MM.1S (cell line): ENCODE data around the gene EPM2A.

Experiments
- DNase-seq: peaks from one replicate; pipeline ENCODE4 v3.0.0-alpha.2; 2015
- H2AFZ ChIP-seq: fragments of 300-600 bp; sonication (generic); 2 replicates; pipeline ENCODE4 v1.6.0; 2016; ENCODE audit warnings: antibody characterized with exemption, low read length
- H3F3A ChIP-seq: fragments of 300-600 bp; sonication (generic); 2 replicates; pipeline ENCODE4 v1.6.1; 2016; ENCODE audit warnings: mild to moderate bottlenecking, antibody characterized with exemption, low read length, moderate library complexity, mixed read lengths; ENCODE audit not compliant: insufficient read depth
- H3K27ac ChIP-seq: fragments of 300-600 bp; sonication (generic); 2 replicates; pipeline ENCODE4 v1.5.1; 2016; ENCODE audit warnings: mild to moderate bottlenecking, low read length
- H3K27me3 ChIP-seq: fragments of 300-600 bp; sonication (generic); replicated peaks from 2 replicates; pipeline ENCODE4 v1.6.0; 2016; ENCODE audit warnings: low read length; ENCODE audit not compliant: insufficient read depth
- H3K36me3 ChIP-seq: fragments of 300-600 bp; sonication (generic); replicated peaks from 2 replicates; pipeline ENCODE4 v1.6.1; 2016; ENCODE audit warnings: mild to moderate bottlenecking, low read length, mixed read lengths; ENCODE audit not compliant: insufficient read depth
- H3K4me1 ChIP-seq: fragments of 300-600 bp; sonication (generic); 2 replicates; pipeline ENCODE4 v1.6.1; 2016; ENCODE audit warnings: low read length, mixed read lengths
- H3K4me2 ChIP-seq: fragments of 300-600 bp; sonication (generic); 2 replicates; pipeline ENCODE4 v1.6.0; 2016; ENCODE audit warnings: low read depth, low read length
- H3K4me3 ChIP-seq: fragments of 300-600 bp; sonication (generic); 2 replicates; pipeline ENCODE4 v1.5.1; 2016; ENCODE audit warnings: low read length, mixed read lengths
- H3K79me2 ChIP-seq: fragments of 300-600 bp; sonication (generic); 2 replicates; pipeline ENCODE4 v1.6.1; 2016; ENCODE audit warnings: mixed run types, low read length, mixed read lengths
- H3K9ac ChIP-seq: fragments of 300-600 bp; sonication (generic); 2 replicates; pipeline ENCODE4 v1.6.1; 2016; ENCODE audit warnings: low read length, mixed read lengths
- H3K9me2 ChIP-seq: fragments of 300-600 bp; sonication (generic); replicated peaks from 2 replicates; pipeline ENCODE4 v1.6.1; 2016; ENCODE audit warnings: mild to moderate bottlenecking, low read length, mixed read lengths; ENCODE audit not compliant: insufficient read depth
- H3K9me3 ChIP-seq: fragments of 300-600 bp; sonication (generic); replicated peaks from 2 replicates; pipeline ENCODE4 v1.6.1; 2016; ENCODE audit warnings: mild to moderate bottlenecking, low read length, mixed read lengths; ENCODE audit not compliant: insufficient read depth
- H4K20me1 ChIP-seq: fragments of 300-600 bp; sonication (generic); 2 replicates; pipeline ENCODE4 v1.6.1; 2016; ENCODE audit warnings: mild to moderate bottlenecking, low read length, moderate library complexity, mixed read lengths; ENCODE audit not compliant: insufficient read depth
- CTCF ChIP-seq: fragments of 300-600 bp; sonication (generic); IDR thresholded peaks from 2 replicates; pipeline ENCODE4 v1.5.1; 2016; ENCODE audit warnings: antibody characterized with exemption, low read length, mixed read lengths
- EZH2 ChIP-seq: fragments of 300-600 bp; sonication (generic); optimal IDR thresholded peaks from 2 replicates; pipeline ENCODE3; 2017; ENCODE audit warnings: low read depth, mild to moderate bottlenecking, antibody characterized with exemption, low read length, mixed read lengths
- EZH2phosphoT487 ChIP-seq: fragments of 300-600 bp; sonication (generic); IDR thresholded peaks from 2 replicates; pipeline ENCODE4 v1.6.1; 2018; ENCODE audit warnings: antibody characterized with exemption, low read length

The EPM2A gene

GRCh38 chr6:145669627-145670034 lies 65.7 kb downstream of the EPM2A start:
- H3F3A ChIP-seq, result no peaks in the 10 kb centered on the region
- H2AFZ ChIP-seq, result no peak overlapping the region
- no peaks in the 10 kb centered on the region for H3K27me3 ChIP-seq
- no peak overlapping the region for H3K4me2 ChIP-seq
- TF ChIP-seq CTCF (no peak), EZH2phosphoT487 (no peak), EZH2 (no peak)
- no peak overlapping the region for H3K9ac ChIP-seq
- no peaks in the 10 kb centered on the region for H3K79me2 ChIP-seq
- H3K36me3 ChIP-seq, result no peaks in the 10 kb centered on the region
- no peaks in the 10 kb centered on the region for H3K9me2 ChIP-seq
- H3K27ac ChIP-seq, result no peak overlapping the region
- H3K4me1 ChIP-seq, result no peaks in the 10 kb centered on the region
- H3K9me3 ChIP-seq, result no peaks in the 10 kb centered on the region
- no peaks in the 10 kb centered on the region for H4K20me1 ChIP-seq
- no peak overlapping the region for H3K4me3 ChIP-seq
- no peak for DNase-seq

GRCh38 chr6:145668844-145669243 lies 66.5 kb downstream of the EPM2A start:
- no peaks in the 10 kb centered on the region for H3K9me2 ChIP-seq
- H3K27ac ChIP-seq, result no peak overlapping the region
- H3K27me3 ChIP-seq, result no peaks in the 10 kb centered on the region
- no peaks in the 10 kb centered on the region for H3K4me1 ChIP-seq
- H3F3A ChIP-seq, result no peaks in the 10 kb centered on the region
- no peak for DNase-seq
- no peak overlapping the region for H3K4me2 ChIP-seq
- H3K79me2 ChIP-seq, result no peaks in the 10 kb centered on the region
- TF ChIP-seq EZH2phosphoT487 (no peak), EZH2 (no peak), CTCF (no peak)
- no peaks in the 10 kb centered on the region for H4K20me1 ChIP-seq
- H3K4me3 ChIP-seq, result no peak overlapping the region
- no peaks in the 10 kb centered on the region for H3K9me3 ChIP-seq
- no peaks in the 10 kb centered on the region for H3K36me3 ChIP-seq
- no peak overlapping the region for H3K9ac ChIP-seq
- H2AFZ ChIP-seq, result no peak overlapping the region

GRCh38 chr6:145660676-145661075 lies 74.6 kb downstream of the EPM2A start:
- no peak for TF ChIP-seq CTCF
- no peak for TF ChIP-seq EZH2phosphoT487
- TF ChIP-seq EZH2, result no peak
- H4K20me1 ChIP-seq, result no peaks in the 10 kb centered on the region
- no peaks in the 10 kb centered on the region for H3K9me3 ChIP-seq
- no peak overlapping the region for H3K4me3 ChIP-seq
- no peaks in the 10 kb centered on the region for H3K9me2 ChIP-seq
- H2AFZ ChIP-seq, result no peak overlapping the region
- H3F3A ChIP-seq, result no peaks in the 10 kb centered on the region
- H3K27me3 ChIP-seq, result no peaks in the 10 kb centered on the region
- H3K79me2 ChIP-seq, result no peaks in the 10 kb centered on the region
- H3K4me2 ChIP-seq, result no peak overlapping the region
- no peaks in the 10 kb centered on the region for H3K36me3 ChIP-seq
- H3K27ac ChIP-seq, result no peak overlapping the region
- H3K4me1 ChIP-seq, result no peaks in the 10 kb centered on the region
- no peak overlapping the region for H3K9ac ChIP-seq
- DNase-seq, result no peak
